HEK293T (cell line): Measurements from ENCODE around the gene SCUBE1.

ENCODE experiments used
- CTCF ChIA-PET: fragments of 350-600 bp; formaldehyde crosslinking; extraction: SDS; loops from one replicate; lab custom pipeline; 2021; ENCODE audit warnings: antibody characterized with exemption, inconsistent platforms; lab: Yijun Ruan, JAX
- POLR2A ChIA-PET: fragments of 350-600 bp; formaldehyde crosslinking; extraction: SDS; loops from one replicate; lab custom pipeline; 2020; ENCODE audit warnings: antibody characterized with exemption, inconsistent platforms; lab: Yijun Ruan, JAX
- DNase-seq: peaks from one replicate; pipeline ENCODE4 v3.0.0; 2012; ENCODE audit warnings: mixed read lengths; ENCODE audit errors: extremely low spot score
- ARNT ChIP-seq: fragments of 450-650 bp; IDR thresholded peaks from 2 replicates; pipeline ENCODE4 v1.6.1; 2017; ENCODE audit warnings: mild to moderate bottlenecking
- BHLHE40 ChIP-seq: fragments of 450-650 bp; IDR thresholded peaks from 2 replicates; pipeline ENCODE4 v1.6.1; 2016; ENCODE audit warnings: mild to moderate bottlenecking, moderate library complexity, borderline replicate concordance
- CTBP1 ChIP-seq: fragments of 450-650 bp; IDR thresholded peaks from 2 replicates; pipeline ENCODE4 v1.6.1; 2016; ENCODE audit warnings: borderline replicate concordance
- ELF4 ChIP-seq: fragments of 450-650 bp; IDR thresholded peaks from 2 replicates; pipeline ENCODE4 v1.6.1; 2017; ENCODE audit warnings: antibody characterized with exemption
- FOXA1 ChIP-seq: fragments of 450-650 bp; IDR thresholded peaks from 2 replicates; pipeline ENCODE4 v1.6.1; 2016; ENCODE audit warnings: mild to moderate bottlenecking
- FOXK2 ChIP-seq: fragments of 450-650 bp; IDR thresholded peaks from 2 replicates; pipeline ENCODE4 v1.6.1; 2016; ENCODE audit warnings: mild to moderate bottlenecking
- FOXM1 ChIP-seq: fragments of 450-650 bp; IDR thresholded peaks from 2 replicates; pipeline ENCODE4 v1.6.1; 2017; ENCODE audit warnings: mild to moderate bottlenecking, borderline replicate concordance
- HDGF ChIP-seq: fragments of 450-650 bp; IDR thresholded peaks from 2 replicates; pipeline ENCODE4 v1.6.1; 2017; ENCODE audit warnings: antibody characterized with exemption, borderline replicate concordance
- L3MBTL2 ChIP-seq: fragments of 450-650 bp; conservative IDR thresholded peaks from 2 replicates; pipeline ENCODE4 v1.6.1; 2016; ENCODE audit warnings: mild to moderate bottlenecking
- LEF1 ChIP-seq: fragments of 450-650 bp; IDR thresholded peaks from 2 replicates; pipeline ENCODE4 v1.6.1; 2017; ENCODE audit warnings: mild to moderate bottlenecking, borderline replicate concordance
- NFRKB ChIP-seq: fragments of 450-650 bp; IDR thresholded peaks from 2 replicates; pipeline ENCODE4 v1.6.1; 2016; ENCODE audit warnings: mild to moderate bottlenecking, moderate library complexity
- SP1 ChIP-seq: fragments of 450-650 bp; IDR thresholded peaks from 2 replicates; pipeline ENCODE4 v1.6.1; 2017
- SUZ12 ChIP-seq: fragments of 450-650 bp; IDR thresholded peaks from 2 replicates; pipeline ENCODE4 v1.6.1; 2016; ENCODE audit warnings: mild to moderate bottlenecking
- TARDBP ChIP-seq: fragments of 450-650 bp; IDR thresholded peaks from 2 replicates; pipeline ENCODE4 v1.6.1; 2016
- ZNF384 ChIP-seq: fragments of 450-650 bp; IDR thresholded peaks from 2 replicates; pipeline ENCODE4 v1.6.1; 2016
- TF ChIP-seq, protein P1 (sequence below): fragments of 450-650 bp; IDR thresholded peaks from 2 replicates; pipeline ENCODE4 v1.6.1; 2016

The SCUBE1 gene

DNA sequence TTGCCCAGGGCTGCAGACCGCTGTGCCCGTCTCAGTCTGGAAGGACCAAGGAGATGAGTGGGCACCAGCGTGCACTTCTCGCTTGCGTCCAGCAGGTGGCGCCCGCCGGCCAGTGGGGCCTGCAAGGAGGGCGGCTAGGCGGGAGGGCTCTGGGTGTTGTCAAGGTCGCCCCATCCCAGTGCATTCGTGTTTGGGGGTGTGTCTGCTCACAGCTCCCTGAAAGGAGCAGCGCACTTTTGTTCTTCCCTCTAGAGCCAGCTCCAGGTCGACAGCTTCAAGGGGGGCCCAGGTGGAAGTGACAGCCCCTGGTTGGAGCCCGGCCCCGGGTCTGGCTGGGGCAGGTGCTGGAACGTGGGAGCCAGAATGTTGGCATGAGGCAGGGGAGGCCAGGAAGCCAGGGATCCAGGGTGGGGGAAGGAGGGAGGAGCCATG is 45.3 kb upstream of the SCUBE1 start:
- ChIA-PET CTCF (interaction anchor here (1.3 kb wide), 1 partner anchor 27 kb away, joined by 4 read pairs; no protein-coding TSS in a partner anchor), POLR2A (no interaction called here)
- no peak for TF ChIP-seq ARNT
- no peak for TF ChIP-seq HDGF
- no peak for TF ChIP-seq CTBP1
- no peak for TF ChIP-seq L3MBTL2
- no peak for TF ChIP-seq FOXM1
- TF ChIP-seq TARDBP, result no peak
- TF ChIP-seq SP1, result no peak
- TF ChIP-seq ZNF384, result no peak
- TF ChIP-seq FOXA1, result no peak
- no peak for TF ChIP-seq SUZ12
- TF ChIP-seq NFRKB, result no peak
- TF ChIP-seq LEF1, result no peak
- TF ChIP-seq BHLHE40, result no peak
- TF ChIP-seq, protein P1, sequence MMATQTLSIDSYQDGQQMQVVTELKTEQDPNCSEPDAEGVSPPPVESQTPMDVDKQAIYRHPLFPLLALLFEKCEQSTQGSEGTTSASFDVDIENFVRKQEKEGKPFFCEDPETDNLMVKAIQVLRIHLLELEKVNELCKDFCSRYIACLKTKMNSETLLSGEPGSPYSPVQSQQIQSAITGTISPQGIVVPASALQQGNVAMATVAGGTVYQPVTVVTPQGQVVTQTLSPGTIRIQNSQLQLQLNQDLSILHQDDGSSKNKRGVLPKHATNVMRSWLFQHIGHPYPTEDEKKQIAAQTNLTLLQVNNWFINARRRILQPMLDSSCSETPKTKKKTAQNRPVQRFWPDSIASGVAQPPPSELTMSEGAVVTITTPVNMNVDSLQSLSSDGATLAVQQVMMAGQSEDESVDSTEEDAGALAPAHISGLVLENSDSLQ, result no peak
- no peak for TF ChIP-seq ELF4
- no peak for TF ChIP-seq FOXK2
- DNase-seq, result peak; percentile 87

DNA sequence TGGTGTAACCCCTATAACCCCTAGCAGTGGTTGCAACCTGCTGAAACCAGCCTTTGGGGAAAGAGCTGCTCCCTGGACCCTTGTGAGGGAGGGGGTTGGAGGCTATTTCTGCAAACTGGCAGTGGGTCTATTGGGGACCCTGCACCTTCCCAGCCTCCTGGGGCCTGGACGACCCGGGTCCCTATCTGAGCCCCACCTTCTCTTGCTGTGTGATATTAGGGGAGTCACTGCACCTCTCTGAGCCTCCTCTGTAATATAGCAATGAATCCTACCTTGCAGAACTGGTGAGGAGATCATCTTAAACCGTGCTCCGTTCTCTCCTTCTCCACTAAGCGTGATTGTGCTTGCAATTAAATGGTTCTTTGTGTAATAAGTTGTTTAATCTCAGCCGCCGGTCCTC is 44.6 kb upstream of the SCUBE1 start:
- TF ChIP-seq LEF1 (no peak), ZNF384 (no peak), ARNT (no peak), SP1 (no peak), BHLHE40 (no peak), ELF4 (no peak), FOXA1 (no peak), NFRKB (no peak)
- TF ChIP-seq, protein P1, result no peak
- no peak for DNase-seq
- CTCF ChIA-PET, result interaction anchor here (1.3 to 3.1 kb wide), 3 partner anchors 26 to 159 kb away, joined by 4 to 11 read pairs (median 4); no protein-coding TSS in a partner anchor
- POLR2A ChIA-PET, result no interaction called here

DNA sequence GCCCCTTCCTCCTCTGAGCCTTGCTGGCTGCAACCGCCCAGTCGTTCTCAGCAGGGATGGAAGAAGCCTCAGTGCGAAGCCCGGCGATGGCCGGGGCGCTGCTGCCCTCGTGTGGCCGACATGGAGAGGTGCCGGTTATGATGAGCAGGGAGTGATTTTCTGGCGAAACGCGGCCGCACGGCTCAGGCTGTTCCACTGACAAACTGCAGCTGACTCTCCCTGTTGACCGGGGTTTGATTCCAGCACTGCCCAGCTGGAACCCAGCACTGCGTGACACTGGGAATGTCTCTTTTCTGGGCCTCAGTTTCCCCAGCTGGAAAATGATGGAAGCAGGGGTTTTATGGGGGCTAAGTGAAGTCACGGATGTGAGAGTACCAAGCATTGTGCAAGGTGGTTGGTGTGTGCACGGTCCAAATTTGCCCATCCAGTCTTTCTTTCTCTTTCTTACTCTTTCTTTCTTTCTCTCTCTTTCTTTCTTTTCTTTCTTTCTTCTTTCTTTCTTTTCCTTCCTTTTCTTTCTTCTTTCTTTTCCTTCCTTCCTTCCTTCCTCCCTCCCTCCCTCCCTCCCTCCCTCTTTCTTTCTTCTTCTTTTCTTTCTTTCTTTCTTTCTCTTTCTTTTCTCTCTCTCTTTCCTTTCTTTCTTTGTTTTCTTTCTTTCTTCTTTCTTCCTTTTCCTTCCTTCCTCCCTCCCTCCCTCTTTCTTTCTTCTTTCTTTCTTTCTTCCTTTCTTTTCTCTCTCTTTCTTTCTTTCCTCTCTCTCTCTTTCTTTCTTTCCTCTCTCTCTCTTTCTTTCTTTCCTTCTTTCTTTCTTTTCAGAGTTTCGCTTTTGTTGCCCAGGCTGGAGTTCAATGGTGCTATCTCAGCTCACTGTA is 42.8 kb upstream of the SCUBE1 start:
- TF ChIP-seq FOXM1, result no peak
- TF ChIP-seq ELF4, result no peak
- no peak for TF ChIP-seq NFRKB
- TF ChIP-seq SUZ12, result no peak
- no peak for TF ChIP-seq FOXA1
- TF ChIP-seq, protein P1, result no peak
- DNase-seq, result peak; percentile 90
- POLR2A ChIA-PET, result no interaction called here
- CTCF ChIA-PET, result interaction anchor here (0.7 to 3.1 kb wide), 6 partner anchors 11 to 158 kb away, joined by 3 to 11 read pairs (median 4); no protein-coding TSS in a partner anchor

DNA sequence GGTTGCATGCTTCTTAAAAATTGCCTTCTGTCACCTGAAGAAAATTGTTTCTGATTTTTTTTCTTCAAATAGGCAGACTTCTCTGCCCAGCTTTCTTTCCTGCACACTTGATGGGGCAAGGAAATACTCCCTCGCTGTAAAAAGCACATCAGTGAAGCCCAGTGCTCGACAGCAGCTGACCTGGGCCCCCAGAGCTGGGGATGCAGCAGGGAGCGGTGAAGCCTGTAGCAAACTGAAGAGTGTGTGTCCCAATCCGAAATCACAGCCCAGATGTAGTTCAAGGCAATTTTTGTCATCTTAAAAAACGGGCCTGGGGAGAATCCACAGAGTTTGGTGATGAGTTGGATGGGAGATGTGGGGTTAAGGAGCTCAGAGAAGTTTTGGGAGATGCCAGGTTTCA is 41.7 kb upstream of the SCUBE1 start:
- no peak for DNase-seq
- ChIA-PET POLR2A (interaction anchor here (0.6 kb wide), 1 partner anchor 84 kb away, joined by 3 read pairs; no protein-coding TSS in a partner anchor), CTCF (interaction anchor here (0.6 to 3.1 kb wide), 6 partner anchors 43 to 153 kb away, joined by 3 to 11 read pairs (median 6); no protein-coding TSS in a partner anchor)
- TF ChIP-seq SUZ12, result no peak
- TF ChIP-seq, protein P1, result no peak
- no peak for TF ChIP-seq L3MBTL2

DNA sequence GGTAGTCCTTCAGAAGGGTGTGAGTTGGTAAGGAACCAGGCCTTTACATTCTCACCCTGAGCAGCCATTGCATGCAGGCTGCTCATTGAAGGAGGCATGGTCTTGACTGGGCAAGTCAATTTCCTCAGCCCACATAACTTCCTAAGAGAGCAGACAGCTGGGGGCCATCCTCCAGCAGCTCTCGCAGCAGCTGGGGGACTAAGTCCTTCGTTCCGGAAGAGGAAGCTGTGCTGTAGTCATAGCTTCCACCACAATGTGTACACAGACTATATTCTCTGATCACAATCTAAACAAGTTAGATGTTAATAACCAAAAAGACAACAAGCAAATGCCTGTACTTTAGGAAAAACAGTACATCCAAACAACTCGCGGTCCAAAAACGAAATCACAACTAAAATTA is 38.5 kb upstream of the SCUBE1 start:
- CTCF ChIA-PET, result interaction anchor here (0.6 to 1.0 kb wide), 4 partner anchors 108 to 169 kb away, joined by 3 read pairs; no protein-coding TSS in a partner anchor
- POLR2A ChIA-PET, result interaction anchor here (1.4 kb wide), 1 partner anchor 111 kb away, joined by 4 read pairs; no protein-coding TSS in a partner anchor
- TF ChIP-seq, protein P1, result no peak
- no peak for TF ChIP-seq SUZ12
- no peak for DNase-seq
